Activated CD8-positive, alpha-beta memory T cell treated with anti-CD3 and anti-CD28 coated beads, Interleukin-2, amount 50 U/mL, for 4 hours (primary cell): Measurements from ENCODE around the gene COPB1.

Experiments used
- DNase-seq: peaks from one replicate; pipeline ENCODE4 v3.0.0-alpha.2; 2020

Gene COPB1

GRCh38 chr11:14506532-14506931 lies 6.9 kb upstream of the COPB1 start:
- no peak for DNase-seq

DNA sequence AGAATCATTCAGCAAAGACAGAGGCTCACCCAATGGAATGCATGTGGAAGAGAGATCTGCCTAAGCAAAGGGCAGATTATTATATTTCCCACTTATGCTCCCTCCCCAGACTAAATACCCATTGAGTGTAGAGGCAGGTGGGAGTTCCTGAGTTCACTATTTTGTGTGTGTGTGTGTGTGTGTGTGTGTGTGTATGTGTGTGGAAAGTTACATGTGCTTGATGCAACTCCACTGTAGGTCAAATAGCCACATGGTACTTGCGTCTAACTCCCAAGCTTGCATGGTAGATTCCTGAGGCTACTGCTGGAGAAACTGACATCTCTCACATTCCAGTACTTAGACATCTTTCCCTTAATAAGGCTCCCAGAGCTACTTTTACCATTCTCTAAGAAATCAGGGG lies 3.4 kb upstream of the COPB1 start:
- no peak for DNase-seq

- DNase-seq, result no peak
These were observed 2.4 kb upstream of the COPB1 start for GRCh38 chr11:14502039-14502438.

GRCh38 chr11:14500181-14500651 lies 605 bp upstream of the COPB1 start:
- DNase-seq, result peak; percentile 45

GRCh38 chr11:14499178-14499559 lies 442 bp downstream of the COPB1 start:
- peak; percentile 37 for DNase-seq

DNA sequence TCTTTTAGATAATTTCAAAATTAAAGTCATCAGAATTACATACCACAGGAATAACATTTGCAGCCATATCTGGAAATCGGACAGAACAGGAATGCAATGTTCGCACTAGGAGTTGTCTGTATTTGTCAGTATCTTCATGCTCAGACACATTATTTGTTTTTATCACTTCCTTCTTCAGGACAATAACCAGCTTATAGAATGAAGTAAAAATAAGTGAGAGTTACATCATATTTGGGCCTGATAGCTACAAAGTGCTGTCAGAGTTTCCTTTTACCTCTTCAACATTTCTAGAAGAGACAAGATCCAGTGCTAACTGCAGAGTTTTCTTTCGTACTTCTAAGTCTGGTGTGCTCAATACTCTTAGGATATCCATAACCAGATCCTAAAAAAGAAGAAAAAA lies 18.9 kb downstream of the COPB1 start:
- DNase-seq, result no peak

DNA sequence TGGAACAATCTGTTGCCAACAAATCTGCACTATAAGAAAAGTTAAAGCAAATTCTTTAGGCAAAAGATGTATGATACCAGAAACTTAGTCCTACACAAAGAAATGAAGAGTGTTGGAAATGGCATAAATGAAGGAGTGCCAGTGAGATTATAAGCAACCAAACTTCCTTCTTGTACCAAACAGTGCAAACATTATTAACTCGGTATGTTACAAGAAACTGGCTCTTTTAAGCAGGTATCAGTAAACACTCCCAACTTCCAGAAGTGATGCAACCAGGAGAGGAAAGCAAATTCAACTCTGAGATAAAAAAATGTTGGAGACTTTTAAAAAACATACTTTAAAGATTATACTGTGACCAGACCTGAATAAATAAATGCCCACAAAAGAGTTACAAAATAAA lies 28.5 kb downstream of the COPB1 start:
- no peak for DNase-seq

GRCh38 chr11:14463623-14464022 lies 36.0 kb downstream of the COPB1 start:
- DNase-seq, result no peak

GRCh38 chr11:14460147-14460546 lies 39.5 kb downstream of the COPB1 start:
- no peak for DNase-seq

DNA sequence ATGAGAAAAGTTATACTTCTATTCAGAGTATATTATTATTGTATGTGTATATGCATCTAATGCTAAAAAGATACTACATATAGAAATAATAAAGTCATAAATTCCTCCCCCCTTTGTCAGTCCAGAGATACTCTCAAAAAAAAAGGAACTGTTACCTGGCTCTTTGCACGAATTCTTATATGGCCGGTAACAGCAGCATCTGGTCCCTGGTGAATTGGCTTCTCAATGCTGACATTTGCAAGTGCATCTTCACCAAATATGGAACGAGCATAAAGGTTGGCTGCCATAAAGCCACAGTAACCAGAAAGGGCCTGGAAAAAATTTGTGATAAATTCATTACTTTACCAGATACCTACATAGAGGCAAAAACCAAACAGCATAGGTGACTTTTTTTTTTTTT lies 41.2 kb downstream of the COPB1 start:
- no peak for DNase-seq

GRCh38 chr11:14455648-14456430 lies 43.8 kb downstream of the COPB1 start:
- DNase-seq, result no peak

GRCh38 chr11:14454861-14455632 lies 44.6 kb downstream of the COPB1 start:
- no peak for DNase-seq

DNA sequence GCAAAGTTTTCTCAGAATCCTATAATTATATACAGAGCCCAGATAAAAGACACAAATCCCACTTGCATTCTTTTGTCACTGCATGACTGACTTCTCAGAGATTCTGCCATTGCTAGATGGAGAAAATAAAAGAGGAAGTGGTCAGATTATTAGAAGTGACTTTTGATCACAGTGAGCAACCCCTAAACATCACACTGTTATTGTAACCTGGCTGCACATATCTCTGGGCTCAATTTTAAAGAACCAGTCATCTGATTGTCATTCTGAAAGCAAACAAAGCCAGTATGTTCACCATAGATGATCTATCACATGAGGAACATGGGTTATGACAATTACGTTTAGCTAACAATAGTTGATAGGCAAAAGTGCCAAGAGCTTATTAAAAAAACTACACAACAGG lies 47.8 kb downstream of the COPB1 start:
- no peak for DNase-seq

DNA sequence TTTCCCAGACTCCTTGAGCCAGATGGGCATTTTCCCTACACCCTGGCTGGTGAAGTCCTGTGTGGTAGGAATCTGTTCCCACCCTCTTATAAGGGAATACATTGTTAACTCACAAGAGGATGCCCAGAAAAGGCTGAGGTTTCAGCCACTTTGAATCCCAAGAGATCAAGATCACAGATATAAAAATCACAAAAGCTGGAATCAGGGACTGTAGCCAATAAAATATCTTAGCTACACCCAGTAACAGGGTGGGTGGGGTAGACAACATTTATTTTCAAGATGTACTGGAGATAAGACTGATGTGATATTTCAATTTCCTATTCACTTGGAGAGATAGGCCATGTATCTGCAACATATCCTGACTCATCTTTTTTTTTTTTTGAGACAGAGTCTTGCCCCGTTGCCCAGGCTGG lies 50.3 kb downstream of the COPB1 start:
- no peak for DNase-seq

GRCh38 chr11:14448240-14448639 lies 51.4 kb downstream of the COPB1 start:
- no peak for DNase-seq

GRCh38 chr11:14446701-14447169 lies 52.9 kb downstream of the COPB1 start:
- DNase-seq, result no peak

- DNase-seq, result no peak
These were observed 53.8 kb downstream of the COPB1 start for GRCh38 chr11:14445542-14446530.

DNA sequence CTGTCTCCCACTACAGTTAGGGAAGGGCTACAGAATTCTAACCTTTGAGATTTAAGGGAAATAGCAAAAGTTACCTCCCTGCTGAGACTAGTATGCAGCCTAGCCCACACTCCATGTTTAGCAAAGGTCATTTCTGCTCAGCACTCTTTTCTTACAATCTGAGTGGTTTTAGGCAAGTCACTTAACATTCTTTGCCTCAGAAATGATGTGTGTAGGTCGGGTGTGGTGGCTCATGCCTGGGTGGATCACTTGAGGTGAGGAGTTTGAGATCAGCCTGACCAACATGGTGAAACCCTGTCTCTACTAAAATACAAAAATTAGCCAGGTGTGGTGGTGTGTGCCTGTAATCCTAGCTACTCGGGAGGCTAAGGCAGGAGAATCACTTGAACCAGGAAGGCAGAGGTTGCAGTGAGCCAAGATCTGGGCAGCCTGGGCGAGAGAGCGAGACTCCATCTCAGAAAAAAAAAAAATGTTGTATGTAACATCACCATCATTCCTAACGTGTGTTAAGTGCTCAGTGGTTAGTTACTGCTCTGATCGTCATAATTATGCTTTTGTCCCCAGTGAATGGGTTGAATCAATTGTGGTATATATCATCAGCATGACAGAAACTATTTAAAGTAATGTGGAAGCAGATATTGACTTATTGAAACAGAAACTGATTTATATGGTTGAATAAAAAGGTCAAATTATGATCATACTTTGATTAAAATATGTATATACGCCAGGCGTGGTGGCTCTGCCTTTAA lies 55.0 kb downstream of the COPB1 start:
- no peak for DNase-seq

DNA sequence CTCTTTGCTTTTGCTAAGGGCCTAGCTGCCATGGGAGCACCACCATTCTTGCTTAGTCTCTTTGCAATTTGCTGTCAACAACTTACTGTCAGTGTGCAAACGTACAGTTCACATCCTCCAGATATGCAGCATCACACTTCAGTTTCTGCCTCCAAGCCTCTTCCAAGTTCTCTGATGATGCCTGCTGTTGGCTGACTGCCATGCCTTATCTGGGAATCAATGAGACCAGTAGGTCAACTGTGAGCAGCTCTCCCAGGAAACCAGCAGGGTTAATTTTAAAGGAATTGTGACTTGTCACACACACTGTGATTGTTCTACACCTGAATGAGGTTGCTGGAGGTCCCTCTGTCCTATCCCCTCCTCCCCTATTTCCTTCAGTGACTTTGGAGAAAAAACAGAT lies 56.0 kb downstream of the COPB1 start:
- no peak for DNase-seq

DNA sequence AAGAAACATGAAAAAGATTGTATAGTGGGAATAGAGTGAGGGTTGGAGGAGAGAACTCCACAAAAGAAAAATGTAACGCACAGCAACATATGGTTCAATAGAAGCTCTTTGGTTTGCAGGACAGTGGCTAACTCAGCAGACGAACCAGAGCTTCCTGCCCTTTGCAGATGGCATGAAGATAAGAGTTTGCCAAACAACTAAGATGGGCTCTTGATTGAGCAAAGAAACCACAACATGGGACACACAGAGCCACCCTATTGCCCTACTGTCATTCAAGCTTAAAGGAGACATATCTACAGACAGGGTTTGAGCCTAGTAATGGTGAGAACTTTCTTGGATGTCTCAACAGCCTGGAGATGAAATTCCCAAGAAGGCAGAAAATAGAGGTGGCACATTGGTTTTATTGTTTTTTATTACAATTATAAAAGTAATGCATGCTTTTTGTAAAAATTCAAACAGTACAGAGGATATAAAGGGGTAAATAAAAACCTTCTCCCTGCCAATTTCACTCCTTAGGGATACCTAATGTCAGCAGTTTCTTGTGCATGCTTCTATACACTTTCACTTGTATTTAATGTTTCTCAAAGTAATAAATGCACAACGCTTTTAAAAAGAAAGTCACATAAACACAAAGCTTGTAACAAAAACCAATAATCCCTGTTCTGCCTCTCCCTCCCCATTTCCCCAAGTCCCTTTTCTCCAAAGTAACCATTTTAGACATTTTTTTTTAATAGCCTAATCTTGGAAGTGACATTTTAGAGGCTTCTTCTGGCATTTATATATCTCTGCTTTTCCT lies 63.7 kb downstream of the COPB1 start:
- DNase-seq, result no peak

DNA sequence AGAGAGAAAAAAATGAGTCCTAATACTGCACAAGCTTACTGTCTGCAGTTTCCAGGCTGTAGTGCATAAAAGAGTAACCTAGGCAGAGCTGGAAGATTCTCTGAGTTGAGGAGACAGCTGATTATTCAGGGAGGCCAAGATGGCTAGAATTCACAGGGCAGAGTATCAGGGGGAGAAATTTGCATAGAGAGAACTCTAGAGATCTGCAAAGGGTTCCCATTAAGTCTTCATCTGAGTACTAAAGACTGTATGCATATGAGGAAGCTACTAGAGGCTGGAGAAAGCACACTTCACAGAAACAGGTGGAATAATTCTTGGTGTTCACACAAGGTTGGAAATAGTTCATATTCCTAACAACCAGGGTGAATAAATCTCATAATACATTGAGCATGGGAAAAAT lies 74.0 kb downstream of the COPB1 start:
- no peak for DNase-seq
